MM.1S (cell line): ENCODE results near the gene IHH.

Source experiments
- DNase-seq: peaks from one replicate; pipeline ENCODE4 v3.0.0-alpha.2; 2015
- H2AFZ ChIP-seq: fragments of 300-600 bp; sonication (generic); 2 replicates; pipeline ENCODE4 v1.6.0; 2016; ENCODE audit warnings: antibody characterized with exemption, low read length
- H3F3A ChIP-seq: fragments of 300-600 bp; sonication (generic); 2 replicates; pipeline ENCODE4 v1.6.1; 2016; ENCODE audit warnings: mild to moderate bottlenecking, antibody characterized with exemption, low read length, moderate library complexity, mixed read lengths; ENCODE audit not compliant: insufficient read depth
- H3K27ac ChIP-seq: fragments of 300-600 bp; sonication (generic); 2 replicates; pipeline ENCODE4 v1.5.1; 2016; ENCODE audit warnings: mild to moderate bottlenecking, low read length
- H3K27me3 ChIP-seq: fragments of 300-600 bp; sonication (generic); replicated peaks from 2 replicates; pipeline ENCODE4 v1.6.0; 2016; ENCODE audit warnings: low read length; ENCODE audit not compliant: insufficient read depth
- H3K36me3 ChIP-seq: fragments of 300-600 bp; sonication (generic); replicated peaks from 2 replicates; pipeline ENCODE4 v1.6.1; 2016; ENCODE audit warnings: mild to moderate bottlenecking, low read length, mixed read lengths; ENCODE audit not compliant: insufficient read depth
- H3K4me1 ChIP-seq: fragments of 300-600 bp; sonication (generic); 2 replicates; pipeline ENCODE4 v1.6.1; 2016; ENCODE audit warnings: low read length, mixed read lengths
- H3K4me2 ChIP-seq: fragments of 300-600 bp; sonication (generic); 2 replicates; pipeline ENCODE4 v1.6.0; 2016; ENCODE audit warnings: low read depth, low read length
- H3K4me3 ChIP-seq: fragments of 300-600 bp; sonication (generic); 2 replicates; pipeline ENCODE4 v1.5.1; 2016; ENCODE audit warnings: low read length, mixed read lengths
- H3K79me2 ChIP-seq: fragments of 300-600 bp; sonication (generic); 2 replicates; pipeline ENCODE4 v1.6.1; 2016; ENCODE audit warnings: mixed run types, low read length, mixed read lengths
- H3K9ac ChIP-seq: fragments of 300-600 bp; sonication (generic); 2 replicates; pipeline ENCODE4 v1.6.1; 2016; ENCODE audit warnings: low read length, mixed read lengths
- H3K9me2 ChIP-seq: fragments of 300-600 bp; sonication (generic); replicated peaks from 2 replicates; pipeline ENCODE4 v1.6.1; 2016; ENCODE audit warnings: mild to moderate bottlenecking, low read length, mixed read lengths; ENCODE audit not compliant: insufficient read depth
- H3K9me3 ChIP-seq: fragments of 300-600 bp; sonication (generic); replicated peaks from 2 replicates; pipeline ENCODE4 v1.6.1; 2016; ENCODE audit warnings: mild to moderate bottlenecking, low read length, mixed read lengths; ENCODE audit not compliant: insufficient read depth
- H4K20me1 ChIP-seq: fragments of 300-600 bp; sonication (generic); 2 replicates; pipeline ENCODE4 v1.6.1; 2016; ENCODE audit warnings: mild to moderate bottlenecking, low read length, moderate library complexity, mixed read lengths; ENCODE audit not compliant: insufficient read depth
- CTCF ChIP-seq: fragments of 300-600 bp; sonication (generic); IDR thresholded peaks from 2 replicates; pipeline ENCODE4 v1.5.1; 2016; ENCODE audit warnings: antibody characterized with exemption, low read length, mixed read lengths
- EZH2 ChIP-seq: fragments of 300-600 bp; sonication (generic); optimal IDR thresholded peaks from 2 replicates; pipeline ENCODE3; 2017; ENCODE audit warnings: low read depth, mild to moderate bottlenecking, antibody characterized with exemption, low read length, mixed read lengths
- EZH2phosphoT487 ChIP-seq: fragments of 300-600 bp; sonication (generic); IDR thresholded peaks from 2 replicates; pipeline ENCODE4 v1.6.1; 2018; ENCODE audit warnings: antibody characterized with exemption, low read length

Gene IHH

GRCh38 chr2:219106251-219106650 lies 45.5 kb upstream of the IHH start:
- Histone ChIP-seq H2AFZ (no peak overlapping the region), H3K9me3 (no peaks in the 10 kb centered on the region), H3K4me2 (no peak overlapping the region), H4K20me1 (no peaks in the 10 kb centered on the region), H3K4me3 (no peak overlapping the region), H3K27ac (no peak overlapping the region), H3F3A (no peaks in the 10 kb centered on the region), H3K27me3 (no peaks in the 10 kb centered on the region), H3K9me2 (no peaks in the 10 kb centered on the region), H3K4me1 (no peaks in the 10 kb centered on the region), H3K79me2 (no peaks in the 10 kb centered on the region), H3K36me3 (no peaks in the 10 kb centered on the region), H3K9ac (no peak overlapping the region)
- TF ChIP-seq EZH2phosphoT487 (no peak), CTCF (no peak), EZH2 (no peak)
- DNase-seq = no peak

DNA sequence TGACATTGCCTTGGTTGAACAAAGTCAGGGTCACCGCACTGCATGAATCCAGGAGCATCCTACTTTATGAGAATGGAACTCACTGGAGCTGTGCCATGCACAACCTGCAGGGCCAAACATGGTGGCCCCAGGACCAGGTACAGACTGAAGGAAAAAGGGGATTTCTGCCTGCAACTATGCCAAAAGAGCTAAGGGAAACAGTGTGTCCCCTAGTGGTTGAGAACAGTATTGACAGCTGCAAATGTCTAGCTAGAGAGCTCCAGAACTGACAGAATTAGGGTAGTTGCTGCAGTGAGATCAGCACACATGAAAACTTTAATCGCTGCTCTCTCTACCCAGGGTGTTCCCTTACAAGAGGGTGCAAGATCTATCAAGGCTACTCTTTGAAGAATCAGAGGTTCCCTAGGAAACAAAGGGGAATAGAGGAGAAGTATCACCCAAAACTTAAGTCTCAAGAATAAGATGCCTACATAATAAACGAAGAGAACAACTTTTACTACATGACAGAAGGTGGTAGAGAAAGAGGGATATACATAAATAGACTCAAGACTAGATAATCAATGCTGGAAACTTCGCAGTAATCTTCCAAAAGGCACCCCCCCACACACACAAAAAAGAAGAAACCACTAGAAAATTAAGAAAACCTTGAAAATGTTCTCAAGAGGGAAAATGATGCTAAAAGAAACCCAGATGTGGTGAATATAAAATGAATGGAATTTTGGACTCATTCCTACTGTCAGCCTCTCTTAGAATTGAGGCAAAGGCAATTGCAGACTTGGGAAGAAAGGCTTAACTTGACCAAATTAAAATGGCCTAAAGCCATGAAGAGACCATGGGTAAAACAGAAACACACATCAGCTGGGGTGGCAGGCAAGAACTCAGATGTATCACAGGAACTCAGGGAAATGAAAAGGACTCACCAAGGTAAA lies 43.6 kb upstream of the IHH start:
- peak; percentile 52 for DNase-seq
- H3K4me1 ChIP-seq = no peaks in the 10 kb centered on the region
- H3K27me3 ChIP-seq = no peaks in the 10 kb centered on the region
- TF ChIP-seq EZH2phosphoT487 (no peak), EZH2 (no peak), CTCF (peak; percentile 88)
- H3K79me2 ChIP-seq = no peaks in the 10 kb centered on the region
- H3K27ac ChIP-seq = no peak overlapping the region
- H3F3A ChIP-seq = no peaks in the 10 kb centered on the region
- no peak overlapping the region for H3K4me2 ChIP-seq
- H4K20me1 ChIP-seq = no peaks in the 10 kb centered on the region
- no peaks in the 10 kb centered on the region for H3K9me2 ChIP-seq
- H2AFZ ChIP-seq = no peak overlapping the region
- no peak overlapping the region for H3K4me3 ChIP-seq
- no peak overlapping the region for H3K9ac ChIP-seq
- H3K9me3 ChIP-seq = no peaks in the 10 kb centered on the region
- no peaks in the 10 kb centered on the region for H3K36me3 ChIP-seq

DNA sequence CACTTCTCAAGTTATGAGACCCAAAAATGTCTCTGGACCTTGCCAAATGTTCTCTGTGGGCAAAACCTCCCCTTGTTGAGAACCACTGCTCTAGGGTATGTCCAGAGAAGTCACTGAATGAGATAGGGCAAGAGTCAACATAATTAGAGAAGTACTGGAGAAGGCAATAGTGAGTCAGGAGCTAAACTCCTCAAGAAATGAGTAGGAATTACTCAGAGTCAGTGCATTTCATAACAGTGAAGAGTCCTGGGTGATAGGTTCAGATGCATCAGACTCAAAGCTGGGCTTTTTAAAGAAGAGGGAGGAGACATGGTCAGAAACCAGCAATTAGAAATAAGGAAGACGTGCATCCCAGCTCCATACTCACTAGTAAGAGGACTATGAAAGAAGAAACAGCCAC lies 38.6 kb upstream of the IHH start:
- H3K27ac ChIP-seq = no peak overlapping the region
- H3K36me3 ChIP-seq = no peaks in the 10 kb centered on the region
- H3K27me3 ChIP-seq = no peaks in the 10 kb centered on the region
- no peak for DNase-seq
- H3K4me1 ChIP-seq = no peaks in the 10 kb centered on the region
- no peaks in the 10 kb centered on the region for H4K20me1 ChIP-seq
- no peak overlapping the region for H3K9ac ChIP-seq
- no peak overlapping the region for H2AFZ ChIP-seq
- H3F3A ChIP-seq = no peaks in the 10 kb centered on the region
- TF ChIP-seq CTCF = no peak
- TF ChIP-seq EZH2 = no peak
- TF ChIP-seq EZH2phosphoT487 = no peak
- H3K9me3 ChIP-seq = no peaks in the 10 kb centered on the region
- no peaks in the 10 kb centered on the region for H3K9me2 ChIP-seq
- no peak overlapping the region for H3K4me2 ChIP-seq
- no peak overlapping the region for H3K4me3 ChIP-seq
- H3K79me2 ChIP-seq = no peaks in the 10 kb centered on the region
